Measurements from ENCODE around the gene CT45A7.
"Not testable (repeated sequence)": the region's sequence is repeated elsewhere in the genome, so short reads cannot be mapped to it uniquely, and the experiment has no call there.

CT45A7 gene

GRCh38 chrX:135837180-135837579, at the start of gene CT45A7:
Gene CT45A7 (minus strand): TSS chrX:135837280. CDS start chrX:135833533, 3,747 bp downstream.
- DNase-seq (ENCODE audit: insufficient read length, low spot score); FAIRE-seq: not testable (repeated sequence)

GRCh38 chrX:135882741-135883140, 45.7 kb upstream of the CT45A7 start:
- not testable (repeated sequence) for FAIRE-seq; DNase-seq (ENCODE audit: insufficient read length, low spot score)

- not testable (repeated sequence) for DNase-seq (ENCODE audit: insufficient read length, low spot score); FAIRE-seq
Observed at GRCh38 chrX:135871712-135872111, 34.6 kb upstream of the CT45A7 start, which contains the start of gene CT45A9. Gene CT45A9 (minus strand): TSS chrX:135871812. CDS start chrX:135868061, 3,751 bp downstream.

- not testable (repeated sequence) for DNase-seq (ENCODE audit: insufficient read length, low spot score); FAIRE-seq
Observed at GRCh38 chrX:135854438-135854837, 17.4 kb upstream of the CT45A7 start, which contains the start of gene CT45A8. Gene CT45A8 (minus strand): TSS chrX:135854538. CDS start chrX:135850783, 3,755 bp downstream.

GRCh38 chrX:135819912-135820311, 17.2 kb downstream of the CT45A7 start, which contains the start of gene CT45A2:
Gene CT45A2 (minus strand): TSS chrX:135820012. CDS start chrX:135816265, 3,747 bp downstream.
- FAIRE-seq; DNase-seq (ENCODE audit: insufficient read length, low spot score): not testable (repeated sequence)

- FAIRE-seq; DNase-seq (ENCODE audit: insufficient read length, low spot score): not testable (repeated sequence)
Observed at GRCh38 chrX:135802687-135803086, 34.4 kb downstream of the CT45A7 start, which contains the start of gene CT45A6. Gene CT45A6 (minus strand): TSS chrX:135802787. CDS start chrX:135798993, 3,794 bp downstream.

- not testable (repeated sequence) for FAIRE-seq; DNase-seq (ENCODE audit: insufficient read length, low spot score)
Observed at GRCh38 chrX:135785403-135785802, 51.7 kb downstream of the CT45A7 start, which contains the start of gene CT45A5. Gene CT45A5 (minus strand): TSS chrX:135785503. CDS start chrX:135781729, 3,774 bp downstream.

All from GM19239 (cell line).